Measurements from ENCODE around the gene SEMA4B. TPM values are rescaled to one million over a fixed set of nuclear protein-coding genes. Genes with fewer than 3 reads are reported as not detected.

The SEMA4B gene
- total RNA-seq, 1 donor from 2014 or later, result 7.7 TPM

- Histone ChIP-seq H3F3A (ENCODE audit: low read depth) (peaks cover 2% of the 10 kb centered on the region), H3K36me3 (no peaks in the 10 kb centered on the region), H3K27ac (no peak overlapping the region), H3K4me3 (no peak overlapping the region), H3K4me1 (peaks cover 5% of the 10 kb centered on the region), H3K9ac (no peak overlapping the region), H3K27me3 (no peaks in the 10 kb centered on the region), H2AFZ (replicated peaks) (no peak overlapping the region), H3K4me2 (no peak overlapping the region), H3K9me3 (ENCODE audit: low read depth) (no peaks in the 10 kb centered on the region), H4K20me1 (ENCODE audit: low read depth) (no peaks in the 10 kb centered on the region), H3K79me2 (ENCODE audit: low read depth) (no peaks in the 10 kb centered on the region)
- H3K27me3 Mint-ChIP-seq (ENCODE audit: insufficient read depth, low read depth), result peaks cover 2% of the 10 kb centered on the region
- no peak for DNase-seq (ENCODE audit: low spot score)
- no peak overlapping the region for H3K27ac Mint-ChIP-seq
- peaks cover 2% of the 10 kb centered on the region for H3K36me3 Mint-ChIP-seq
- no peak overlapping the region for H3K4me3 Mint-ChIP-seq
- H3K4me1 Mint-ChIP-seq, result peaks cover 13% of the 10 kb centered on the region
- H3K9me3 Mint-ChIP-seq, result no peaks in the 10 kb centered on the region
- TF ChIP-seq CTCF (IDR thresholded peaks at IDR 0.05) (no peak), EZH2phosphoT487 (IDR thresholded peaks at IDR 0.05) (no peak), EZH2 (IDR thresholded peaks at IDR 0.05) (no peak)
These were observed 6.5 kb upstream of the SEMA4B start for GRCh38 chr15:90194655-90195054.

GRCh38 chr15:90200534-90201129 lies 498 bp upstream of the SEMA4B start:
- H3K79me2 ChIP-seq (ENCODE audit: low read depth), result peaks cover 27% of the 10 kb centered on the region
- H3K27ac Mint-ChIP-seq, result peak overlapping the region; percentile 99

GRCh38 chr15:90201944-90202375 lies 830 bp downstream of the SEMA4B start:
- Histone ChIP-seq H3K27ac (no peak overlapping the region), H3K4me1 (peaks cover 11% of the 10 kb centered on the region), H4K20me1 (ENCODE audit: low read depth) (peaks cover 47% of the 10 kb centered on the region), H3K9me3 (ENCODE audit: low read depth) (no peaks in the 10 kb centered on the region), H3K79me2 (ENCODE audit: low read depth) (peaks cover 27% of the 10 kb centered on the region), H3K4me2 (peak overlapping the region; percentile 93), H3K36me3 (no peaks in the 10 kb centered on the region), H3K27me3 (no peaks in the 10 kb centered on the region), H3F3A (ENCODE audit: low read depth) (peaks cover 23% of the 10 kb centered on the region), H3K4me3 (peak overlapping the region; percentile 89), H2AFZ (replicated peaks) (peak overlapping the region; percentile 69), H3K9ac (peak overlapping the region; percentile 46)
- TF ChIP-seq CTCF (IDR thresholded peaks at IDR 0.05) (no peak), EZH2 (IDR thresholded peaks at IDR 0.05) (no peak), EZH2phosphoT487 (IDR thresholded peaks at IDR 0.05) (no peak)
- Mint-ChIP-seq H3K4me1 (peaks cover 39% of the 10 kb centered on the region), H3K36me3 (no peaks in the 10 kb centered on the region), H3K9me3 (no peaks in the 10 kb centered on the region), H3K4me3 (peak overlapping the region; percentile 87), H3K27ac (peak overlapping the region; percentile 60), H3K27me3 (ENCODE audit: insufficient read depth, low read depth) (peaks cover 6% of the 10 kb centered on the region)
- peak; percentile 55 for DNase-seq (ENCODE audit: low spot score)

More at GRCh38 chr15:90200534-90201129, 498 bp upstream of the SEMA4B start:
- no peak for TF ChIP-seq CTCF (IDR thresholded peaks at IDR 0.05)
- no peak for TF ChIP-seq EZH2 (IDR thresholded peaks at IDR 0.05)
- TF ChIP-seq EZH2phosphoT487 (IDR thresholded peaks at IDR 0.05), result no peak
- Histone ChIP-seq H2AFZ (replicated peaks) (peak overlapping the region; percentile 69), H3F3A (ENCODE audit: low read depth) (peaks cover 23% of the 10 kb centered on the region), H3K27me3 (no peaks in the 10 kb centered on the region), H3K9me3 (ENCODE audit: low read depth) (no peaks in the 10 kb centered on the region), H3K36me3 (no peaks in the 10 kb centered on the region), H3K4me1 (peaks cover 11% of the 10 kb centered on the region), H3K27ac (no peak overlapping the region), H3K4me3 (peak overlapping the region; percentile 89), H3K4me2 (peak overlapping the region; percentile 93), H3K9ac (no peak overlapping the region), H4K20me1 (ENCODE audit: low read depth) (peaks cover 40% of the 10 kb centered on the region)
- Mint-ChIP-seq H3K27me3 (ENCODE audit: insufficient read depth, low read depth) (peaks cover 4% of the 10 kb centered on the region), H3K4me3 (peak overlapping the region; percentile 97), H3K36me3 (no peaks in the 10 kb centered on the region), H3K4me1 (peaks cover 39% of the 10 kb centered on the region), H3K9me3 (no peaks in the 10 kb centered on the region)
- DNase-seq (ENCODE audit: low spot score), result no peak
